Stimulated activated CD8-positive, alpha-beta memory T cell treated with anti-CD3 and anti-CD28 coated beads, Interleukin-7, amount 100 ng/mL, for 48 hours (primary cell): ENCODE results near the gene DCBLD2.

Experiments used
- DNase-seq, 2 donors: peaks; one replicate each; pipeline ENCODE4 v3.0.0-alpha.2; 2020; ENCODE audit warnings: low read depth in 1 of 2; ENCODE audit errors: extremely low read depth in 1 of 2

DCBLD2 gene, protein sequence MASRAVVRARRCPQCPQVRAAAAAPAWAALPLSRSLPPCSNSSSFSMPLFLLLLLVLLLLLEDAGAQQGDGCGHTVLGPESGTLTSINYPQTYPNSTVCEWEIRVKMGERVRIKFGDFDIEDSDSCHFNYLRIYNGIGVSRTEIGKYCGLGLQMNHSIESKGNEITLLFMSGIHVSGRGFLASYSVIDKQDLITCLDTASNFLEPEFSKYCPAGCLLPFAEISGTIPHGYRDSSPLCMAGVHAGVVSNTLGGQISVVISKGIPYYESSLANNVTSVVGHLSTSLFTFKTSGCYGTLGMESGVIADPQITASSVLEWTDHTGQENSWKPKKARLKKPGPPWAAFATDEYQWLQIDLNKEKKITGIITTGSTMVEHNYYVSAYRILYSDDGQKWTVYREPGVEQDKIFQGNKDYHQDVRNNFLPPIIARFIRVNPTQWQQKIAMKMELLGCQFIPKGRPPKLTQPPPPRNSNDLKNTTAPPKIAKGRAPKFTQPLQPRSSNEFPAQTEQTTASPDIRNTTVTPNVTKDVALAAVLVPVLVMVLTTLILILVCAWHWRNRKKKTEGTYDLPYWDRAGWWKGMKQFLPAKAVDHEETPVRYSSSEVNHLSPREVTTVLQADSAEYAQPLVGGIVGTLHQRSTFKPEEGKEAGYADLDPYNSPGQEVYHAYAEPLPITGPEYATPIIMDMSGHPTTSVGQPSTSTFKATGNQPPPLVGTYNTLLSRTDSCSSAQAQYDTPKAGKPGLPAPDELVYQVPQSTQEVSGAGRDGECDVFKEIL

GRCh38 chr3:98901392-98902350 is at the start of gene DCBLD2:
Gene DCBLD2, minus strand, starts transcription at chr3:98901695. Its CDS starts 369 bp downstream, at chr3:98901326.
- DNase-seq: peak; percentile 81 to 91

- DNase-seq: no peak
Measured at GRCh38 chr3:98945666-98946065, 44.2 kb upstream of the DCBLD2 start.

DNA sequence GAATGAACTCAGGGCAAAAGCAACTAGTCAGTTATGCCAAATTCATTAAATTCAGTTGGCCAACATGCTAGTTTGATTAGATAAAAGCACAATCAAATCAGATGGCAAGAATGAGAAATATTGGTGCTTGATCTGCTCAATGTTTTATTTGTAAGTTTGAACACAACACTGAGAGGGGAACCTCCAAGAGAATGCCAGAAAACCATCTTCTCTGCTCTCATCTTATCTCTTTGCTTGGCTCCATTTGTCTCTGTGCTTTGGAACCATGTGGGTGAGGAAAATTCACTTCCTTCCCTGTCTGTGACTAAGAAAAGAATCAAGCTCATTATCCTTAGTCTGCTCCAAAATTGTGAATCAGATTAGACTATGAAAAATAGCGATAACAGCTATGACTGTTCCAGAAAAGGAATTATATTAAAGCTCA is 43.6 kb upstream of the DCBLD2 start:
- DNase-seq: no peak

- no peak for DNase-seq
Measured at GRCh38 chr3:98930413-98930812, 28.9 kb upstream of the DCBLD2 start.

DNA sequence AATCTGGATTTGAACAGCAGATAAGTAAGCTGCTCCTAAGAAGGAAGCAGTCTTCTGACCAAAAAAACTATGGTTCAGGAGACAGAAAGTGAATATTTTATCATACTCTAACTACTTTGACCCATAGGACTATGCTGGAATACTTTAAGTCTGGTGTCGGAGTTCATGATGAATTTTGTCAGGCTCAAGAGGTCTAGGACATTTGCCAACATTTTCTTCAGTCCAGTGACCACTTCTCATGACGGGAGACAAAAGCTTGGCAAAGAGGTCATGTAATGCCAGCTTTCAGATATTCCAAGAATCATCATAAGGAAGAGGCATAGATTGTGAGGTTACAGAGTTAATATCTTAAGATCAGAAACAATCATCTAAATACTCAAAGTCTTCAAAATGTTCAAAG is 20.5 kb upstream of the DCBLD2 start:
- DNase-seq: no peak

GRCh38 chr3:98920166-98920565 is 18.7 kb upstream of the DCBLD2 start:
- no peak for DNase-seq

- DNase-seq: no peak
Measured at GRCh38 chr3:98918586-98918985, 17.1 kb upstream of the DCBLD2 start.

- no peak for DNase-seq
Measured at GRCh38 chr3:98917608-98918007, 16.1 kb upstream of the DCBLD2 start.

- no peak for DNase-seq
Measured at GRCh38 chr3:98914210-98915080, 12.9 kb upstream of the DCBLD2 start.

DNA sequence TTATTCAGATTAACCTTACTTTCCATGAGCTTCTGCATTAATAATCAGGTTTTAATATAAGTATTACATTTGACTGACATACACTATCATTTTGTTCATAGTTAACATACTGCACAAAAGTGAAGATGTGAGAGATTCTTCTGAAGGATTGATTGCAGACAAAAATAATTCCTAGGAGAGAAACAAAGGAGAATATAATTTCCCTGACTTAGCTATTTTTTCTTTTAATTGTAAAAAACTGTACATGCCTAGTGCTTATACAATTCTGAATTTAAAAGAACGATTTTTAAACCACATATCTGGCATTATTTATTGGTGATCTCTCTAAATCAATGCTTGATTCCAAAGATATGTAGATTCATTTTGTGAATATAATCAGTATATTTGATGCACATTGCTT is 11.0 kb upstream of the DCBLD2 start:
- DNase-seq: no peak

DNA sequence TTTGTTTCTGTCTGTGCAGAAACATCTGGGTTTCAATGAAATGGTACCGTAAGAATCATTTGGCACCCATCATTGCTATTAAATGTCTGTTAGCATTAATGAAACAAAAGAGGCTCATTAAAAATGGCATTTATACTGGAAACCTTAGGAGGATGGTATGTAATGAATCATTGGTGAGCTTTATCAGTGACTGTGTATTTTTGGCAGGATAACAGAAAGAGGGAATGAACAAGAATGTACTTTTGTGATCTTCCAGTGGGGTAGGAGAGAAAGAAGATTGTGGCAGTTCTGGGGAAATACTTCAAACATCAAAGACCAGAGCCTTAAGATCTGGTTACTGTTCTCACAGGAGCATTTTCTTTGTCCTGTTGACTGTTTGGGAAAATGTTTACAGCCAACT is 4.7 kb upstream of the DCBLD2 start:
- no peak for DNase-seq

- no peak for DNase-seq
Measured at GRCh38 chr3:98903705-98904481, 2.4 kb upstream of the DCBLD2 start.

GRCh38 chr3:98903099-98903498 is 1.6 kb upstream of the DCBLD2 start:
- DNase-seq: no peak

GRCh38 chr3:98902351-98902740 is 851 bp upstream of the DCBLD2 start:
- DNase-seq: no peak

DNA sequence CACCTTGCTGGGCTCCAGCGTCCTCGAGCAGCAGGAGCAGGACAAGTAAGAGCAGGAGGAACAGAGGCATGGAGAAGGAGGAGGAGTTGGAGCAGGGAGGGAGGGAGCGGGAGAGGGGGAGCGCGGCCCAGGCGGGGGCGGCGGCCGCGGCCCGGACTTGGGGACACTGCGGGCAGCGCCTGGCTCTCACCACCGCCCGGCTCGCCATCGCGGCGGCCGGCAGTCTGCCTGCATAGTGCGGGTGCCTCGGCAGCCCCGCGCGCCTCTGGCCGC is 440 bp downstream of the DCBLD2 start:
- no peak for DNase-seq

DNA sequence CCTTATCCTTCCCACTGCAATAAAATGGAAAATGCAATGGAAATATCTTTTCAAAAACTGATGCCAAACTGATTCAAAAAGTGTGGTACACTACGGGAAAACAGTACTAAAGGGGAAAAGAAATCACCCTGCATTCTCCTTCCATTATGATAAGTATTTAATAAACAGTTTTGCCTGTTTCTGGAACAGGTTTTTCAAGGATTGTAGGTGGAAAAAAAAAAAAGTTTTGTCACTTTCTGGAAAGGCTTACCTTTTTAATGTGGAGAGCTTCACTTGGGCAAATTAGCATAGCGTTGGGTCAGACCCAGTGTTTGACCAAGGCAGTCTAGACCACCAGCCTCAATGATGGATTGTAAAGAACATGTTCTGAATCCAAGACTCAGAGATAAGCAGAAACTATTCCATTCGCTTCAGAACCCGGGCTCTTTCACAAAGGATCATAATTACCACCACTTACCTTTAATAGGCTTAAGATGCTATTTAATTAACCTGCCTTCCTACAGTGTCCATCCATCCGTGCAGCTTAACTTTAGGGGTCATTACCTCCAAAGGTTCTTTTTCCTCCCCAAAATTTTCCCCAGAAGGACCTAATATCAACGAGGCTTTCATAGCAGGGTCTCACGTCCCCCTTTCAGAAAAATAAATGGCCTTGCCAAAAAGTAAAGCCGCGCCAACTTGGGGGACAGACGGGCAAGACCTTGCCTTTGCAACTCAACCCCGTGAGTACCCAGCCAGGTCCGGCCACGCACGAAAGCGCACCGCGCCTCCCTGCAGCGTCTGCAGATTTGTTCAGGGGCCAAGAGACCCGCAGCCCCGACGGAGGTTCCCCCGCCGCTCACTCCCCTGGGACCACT is 1.0 kb downstream of the DCBLD2 start:
- DNase-seq: no peak

DNA sequence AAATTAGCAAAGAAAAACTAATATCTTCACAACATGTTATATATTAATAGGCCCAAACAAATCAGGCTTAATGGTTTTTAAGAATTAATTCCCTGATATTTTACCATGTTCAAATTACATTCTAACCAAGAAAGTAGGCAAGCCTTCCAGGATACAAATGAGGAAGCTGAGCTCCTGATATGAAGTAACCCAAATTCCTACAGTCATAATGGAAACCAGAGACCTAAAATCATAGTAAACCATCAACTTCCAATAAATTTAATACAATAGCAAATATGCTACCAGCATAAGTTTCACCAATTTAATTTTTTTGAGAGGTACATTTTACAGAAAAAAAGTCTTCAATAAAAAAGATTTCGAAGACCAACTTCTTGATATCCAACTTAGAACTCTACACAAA is 3.8 kb downstream of the DCBLD2 start:
- no peak for DNase-seq

DNA sequence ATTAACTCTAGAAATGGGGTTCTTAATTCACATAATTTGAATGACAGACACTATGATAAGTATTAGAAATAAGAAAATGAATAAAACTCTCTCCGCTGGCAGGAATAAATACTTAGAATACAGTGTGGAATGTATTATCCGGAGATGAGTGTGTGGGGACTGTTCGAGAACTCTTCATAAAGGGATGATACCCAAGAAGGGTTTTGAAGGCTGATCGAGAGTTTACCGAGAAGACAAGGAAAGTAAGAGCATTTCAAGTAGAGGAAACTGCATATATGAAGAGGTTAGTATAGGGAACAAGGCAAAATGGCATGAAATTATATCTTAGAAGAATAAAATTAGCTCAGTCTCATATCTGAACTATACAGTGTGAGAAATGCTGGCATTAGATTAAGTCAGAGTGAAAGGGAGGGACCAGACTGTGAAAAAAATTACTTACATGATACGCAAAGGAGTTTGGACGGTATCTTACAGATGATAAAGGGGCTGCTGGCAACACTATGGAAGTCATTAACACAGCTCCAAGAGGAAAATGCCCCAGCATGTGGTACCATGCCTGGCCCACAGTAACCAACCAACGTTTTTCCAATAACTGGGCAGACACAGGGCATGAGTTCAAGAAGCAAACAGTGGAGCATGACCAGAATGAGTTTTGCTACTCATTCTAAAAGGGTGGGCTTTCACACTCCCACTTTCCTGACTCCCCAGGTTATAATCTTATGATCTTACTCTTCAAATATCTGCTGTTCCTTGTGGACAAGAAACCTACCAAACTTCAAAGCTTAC is 6.5 kb downstream of the DCBLD2 start:
- no peak for DNase-seq
